ENCODE measurements around the gene OPRM1. TPM values are rescaled to one million over a fixed set of nuclear protein-coding genes. Genes with fewer than 3 reads are reported as not detected.
"Not testable (repeated sequence)": the region's sequence is repeated elsewhere in the genome, so short reads cannot be mapped to it uniquely, and the experiment has no call there.

The OPRM1 gene
- total RNA-seq, 1 donor from 2014 or later = not detected

GRCh38 chr6:154187714-154188113, 148.7 kb downstream of the OPRM1 start:
- DNase-seq (ENCODE audit: low spot score) = no peak
- intact Hi-C loops (cut with DNase I) = no loop called here

GRCh38 chr6:154196333-154196885, 157.4 kb downstream of the OPRM1 start:
- DNase-seq (ENCODE audit: low spot score) = no peak
- intact Hi-C loops (cut with DNase I) = no loop called here

GRCh38 chr6:154197196-154197860, 158.3 kb downstream of the OPRM1 start:
- intact Hi-C loops (cut with DNase I) = no loop called here
- no peak for DNase-seq (ENCODE audit: low spot score)

- DNase-seq (ENCODE audit: low spot score); intact Hi-C loops (cut with DNase I): not testable (repeated sequence)
These were observed 162.6 kb downstream of the OPRM1 start for GRCh38 chr6:154201688-154202087.

GRCh38 chr6:154202339-154202738, 163.3 kb downstream of the OPRM1 start:
- DNase-seq (ENCODE audit: low spot score) = no peak
- intact Hi-C loops (cut with DNase I) = no loop called here

- intact Hi-C loops (cut with DNase I) = no loop called here
- no peak for DNase-seq (ENCODE audit: low spot score)
These were observed 163.9 kb downstream of the OPRM1 start for GRCh38 chr6:154202958-154203357.

- intact Hi-C loops (cut with DNase I) = no loop called here
- DNase-seq (ENCODE audit: low spot score) = no peak
These were observed 167.1 kb downstream of the OPRM1 start for GRCh38 chr6:154206141-154206540.

GRCh38 chr6:154206996-154207395, 168.0 kb downstream of the OPRM1 start:
- intact Hi-C loops (cut with DNase I) = no loop called here
- DNase-seq (ENCODE audit: low spot score) = no peak

- DNase-seq (ENCODE audit: low spot score) = no peak
- intact Hi-C loops (cut with DNase I) = no loop called here
These were observed 170.5 kb downstream of the OPRM1 start for GRCh38 chr6:154209555-154209954.

GRCh38 chr6:154210678-154211077, 171.6 kb downstream of the OPRM1 start:
- DNase-seq (ENCODE audit: low spot score) = no peak
- intact Hi-C loops (cut with DNase I) = no loop called here

- DNase-seq (ENCODE audit: low spot score) = no peak
- intact Hi-C loops (cut with DNase I) = no loop called here
These were observed 174.7 kb downstream of the OPRM1 start for GRCh38 chr6:154213782-154214181.

GRCh38 chr6:154218301-154218700, 179.3 kb downstream of the OPRM1 start:
- DNase-seq (ENCODE audit: low spot score) = no peak
- intact Hi-C loops (cut with DNase I) = no loop called here

- intact Hi-C loops (cut with DNase I) = no loop called here
- no peak for DNase-seq (ENCODE audit: low spot score)
These were observed 179.7 kb downstream of the OPRM1 start for GRCh38 chr6:154218787-154219186.

- intact Hi-C loops (cut with DNase I) = no loop called here
- DNase-seq (ENCODE audit: low spot score) = no peak
These were observed 180.2 kb downstream of the OPRM1 start for GRCh38 chr6:154219250-154219649.

- no peak for DNase-seq (ENCODE audit: low spot score)
- intact Hi-C loops (cut with DNase I) = no loop called here
These were observed 183.7 kb downstream of the OPRM1 start for GRCh38 chr6:154222716-154223115.

- intact Hi-C loops (cut with DNase I) = no loop called here
- DNase-seq (ENCODE audit: low spot score) = no peak
These were observed 184.3 kb downstream of the OPRM1 start for GRCh38 chr6:154223296-154223695.

- no peak for DNase-seq (ENCODE audit: low spot score)
- intact Hi-C loops (cut with DNase I) = no loop called here
These were observed 187.4 kb downstream of the OPRM1 start for GRCh38 chr6:154226461-154226860.

- no peak for DNase-seq (ENCODE audit: low spot score)
- intact Hi-C loops (cut with DNase I) = no loop called here
These were observed 189.0 kb downstream of the OPRM1 start for GRCh38 chr6:154227862-154228520.

- intact Hi-C loops (cut with DNase I) = no loop called here
- DNase-seq (ENCODE audit: low spot score) = no peak
These were observed 189.5 kb downstream of the OPRM1 start for GRCh38 chr6:154228521-154228905.

GRCh38 chr6:154229786-154230185, 190.7 kb downstream of the OPRM1 start:
- no peak for DNase-seq (ENCODE audit: low spot score)
- intact Hi-C loops (cut with DNase I) = no loop called here

- intact Hi-C loops (cut with DNase I) = no loop called here
- DNase-seq (ENCODE audit: low spot score) = no peak
These were observed 191.4 kb downstream of the OPRM1 start for GRCh38 chr6:154230393-154230792.
